ENCODE data around the gene POMGNT2.
A peak's percentile ranks its signal among the peaks of the same experiment; 100 is the strongest.

The POMGNT2 gene

DNA sequence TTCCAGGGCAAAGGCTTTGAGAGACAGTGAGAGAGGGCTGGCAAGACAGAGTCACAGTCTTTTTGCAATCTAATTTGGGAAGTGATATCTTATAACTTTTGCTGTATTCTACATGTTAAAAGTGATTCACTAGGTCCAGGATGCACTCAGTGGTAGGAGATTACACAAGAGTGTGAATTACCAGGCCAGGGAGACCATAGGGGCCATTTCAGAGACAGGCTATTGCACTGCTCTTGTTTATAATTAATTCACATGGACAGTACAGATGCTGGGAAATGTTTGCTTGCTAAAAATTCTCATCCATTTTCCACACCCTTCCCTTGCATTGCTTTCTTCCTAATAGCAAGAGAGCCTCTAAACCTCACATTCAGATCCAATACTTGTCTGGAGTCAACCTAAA is 22.6 kb upstream of the POMGNT2 start:
- Histone ChIP-seq H3K9me3 (ENCODE audit: control insufficient read depth, insufficient read depth, low read depth, low read length) (no peaks in the 10 kb centered on the region), H3K4me3 (ENCODE audit: low read depth, low read length) (no peak overlapping the region), H3K27ac (ENCODE audit: extremely low read depth, low read depth, low read length) (no peak overlapping the region), H3K36me3 (ENCODE audit: control insufficient read depth in 2 of 2, insufficient read depth in 1 of 2, low read length in 2 of 2) (no peaks in the 10 kb centered on the region), H3K4me1 (ENCODE audit: control insufficient read depth, insufficient read depth, low read length) (no peaks in the 10 kb centered on the region)
- ChIA-PET CTCF (interaction anchor here (0.6 kb wide), 1 partner anchor 198 kb away, joined by 4 read pairs; no protein-coding TSS in a partner anchor), POLR2A (no interaction called here)
- no peak for TF ChIP-seq RBAK (tag by site-specific recombination; IDR thresholded peaks at IDR 0.05)
- no peak for TF ChIP-seq GLI4 (tag by site-specific recombination; IDR thresholded peaks at IDR 0.05)

DNA sequence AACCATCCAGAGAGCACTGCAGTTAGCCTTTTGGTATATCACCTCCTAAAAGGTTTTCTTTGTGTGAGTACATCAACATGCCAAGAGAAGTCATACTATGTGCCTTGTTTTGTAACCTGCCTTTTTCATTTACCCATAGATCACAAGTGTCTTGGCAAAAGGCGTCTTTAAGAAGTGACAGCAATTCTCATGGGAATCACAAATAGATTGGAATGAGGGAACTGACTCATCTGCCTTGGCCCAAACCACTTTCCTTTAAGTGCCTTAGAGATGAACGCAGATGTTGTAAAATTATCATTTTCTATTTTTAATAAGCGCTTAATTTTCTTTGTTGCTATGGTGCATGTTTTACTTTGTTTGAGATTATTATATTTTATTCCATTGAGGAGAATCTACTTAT is 20.7 kb upstream of the POMGNT2 start:
- no peak for TF ChIP-seq EGR2 (tag by site-specific recombination; IDR thresholded peaks at IDR 0.05; ENCODE audit: low read depth)
- TF ChIP-seq GFI1B (tag by site-specific recombination; IDR thresholded peaks at IDR 0.05), result no peak
- TF ChIP-seq ZNF837 (tag by site-specific recombination; IDR thresholded peaks at IDR 0.05), result no peak
- no peak for TF ChIP-seq ZNF596 (tag by site-specific recombination; IDR thresholded peaks at IDR 0.05)
- TF ChIP-seq ZNF623 (tag by site-specific recombination; IDR thresholded peaks at IDR 0.05), result no peak
- TF ChIP-seq IKZF3 (tag by site-specific recombination; IDR thresholded peaks at IDR 0.05), result no peak
- TF ChIP-seq ZNF239 (tag by site-specific recombination; IDR thresholded peaks at IDR 0.05), result no peak
- no peak for TF ChIP-seq ZNF341 (tag by site-specific recombination; IDR thresholded peaks at IDR 0.05; ENCODE audit: low read depth)
- no peak for TF ChIP-seq ZNF324 (tag by site-specific recombination; IDR thresholded peaks at IDR 0.05)
- no peak for TF ChIP-seq ZNF146 (tag by site-specific recombination; IDR thresholded peaks at IDR 0.05)
- Histone ChIP-seq H3K4me3 (ENCODE audit: low read depth, low read length) (no peak overlapping the region), H3K36me3 (ENCODE audit: control insufficient read depth in 2 of 2, insufficient read depth in 1 of 2, low read length in 2 of 2) (no peaks in the 10 kb centered on the region), H3K27ac (ENCODE audit: extremely low read depth, low read depth, low read length) (no peak overlapping the region), H3K9me3 (ENCODE audit: control insufficient read depth, insufficient read depth, low read depth, low read length) (no peaks in the 10 kb centered on the region), H3K4me1 (ENCODE audit: control insufficient read depth, insufficient read depth, low read length) (no peaks in the 10 kb centered on the region)
- ChIA-PET POLR2A (no interaction called here), CTCF (interaction anchor here (0.6 kb wide), 1 partner anchor 33 kb away, joined by 3 read pairs; no protein-coding TSS in a partner anchor)

DNA sequence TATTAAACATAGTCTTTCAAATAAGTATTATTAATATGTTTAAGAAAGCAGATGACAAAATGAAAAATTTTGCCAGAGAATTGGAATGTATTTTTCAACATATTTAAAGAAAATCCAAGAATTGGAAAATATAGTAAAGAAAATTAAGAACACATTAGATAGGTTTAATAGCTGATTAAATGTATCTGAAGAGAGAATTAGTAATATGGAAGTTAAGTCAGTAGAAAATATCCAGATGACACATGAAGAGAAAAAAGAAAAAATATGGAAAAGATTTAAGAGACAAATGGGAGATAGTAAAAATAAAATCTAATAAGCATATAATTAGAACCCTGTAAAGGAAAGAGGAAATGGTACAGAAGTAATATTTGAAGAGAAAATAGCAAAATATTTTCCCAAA is 18.0 kb upstream of the POMGNT2 start:
- ChIA-PET POLR2A (no interaction called here), CTCF (no interaction called here)
- H3K4me3 ChIP-seq (ENCODE audit: low read depth, low read length), result no peak overlapping the region
- H3K4me1 ChIP-seq (ENCODE audit: control insufficient read depth, insufficient read depth, low read length), result no peaks in the 10 kb centered on the region
- no peaks in the 10 kb centered on the region for H3K9me3 ChIP-seq (ENCODE audit: control insufficient read depth, insufficient read depth, low read depth, low read length)
- no peaks in the 10 kb centered on the region for H3K36me3 ChIP-seq (ENCODE audit: control insufficient read depth in 2 of 2, insufficient read depth in 1 of 2, low read length in 2 of 2)
- TF ChIP-seq ZNF791 (tag by site-specific recombination; IDR thresholded peaks at IDR 0.05), result no peak
- TF ChIP-seq, protein P1, sequence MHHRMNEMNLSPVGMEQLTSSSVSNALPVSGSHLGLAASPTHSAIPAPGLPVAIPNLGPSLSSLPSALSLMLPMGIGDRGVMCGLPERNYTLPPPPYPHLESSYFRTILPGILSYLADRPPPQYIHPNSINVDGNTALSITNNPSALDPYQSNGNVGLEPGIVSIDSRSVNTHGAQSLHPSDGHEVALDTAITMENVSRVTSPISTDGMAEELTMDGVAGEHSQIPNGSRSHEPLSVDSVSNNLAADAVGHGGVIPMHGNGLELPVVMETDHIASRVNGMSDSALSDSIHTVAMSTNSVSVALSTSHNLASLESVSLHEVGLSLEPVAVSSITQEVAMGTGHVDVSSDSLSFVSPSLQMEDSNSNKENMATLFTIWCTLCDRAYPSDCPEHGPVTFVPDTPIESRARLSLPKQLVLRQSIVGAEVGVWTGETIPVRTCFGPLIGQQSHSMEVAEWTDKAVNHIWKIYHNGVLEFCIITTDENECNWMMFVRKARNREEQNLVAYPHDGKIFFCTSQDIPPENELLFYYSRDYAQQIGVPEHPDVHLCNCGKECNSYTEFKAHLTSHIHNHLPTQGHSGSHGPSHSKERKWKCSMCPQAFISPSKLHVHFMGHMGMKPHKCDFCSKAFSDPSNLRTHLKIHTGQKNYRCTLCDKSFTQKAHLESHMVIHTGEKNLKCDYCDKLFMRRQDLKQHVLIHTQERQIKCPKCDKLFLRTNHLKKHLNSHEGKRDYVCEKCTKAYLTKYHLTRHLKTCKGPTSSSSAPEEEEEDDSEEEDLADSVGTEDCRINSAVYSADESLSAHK (tag by site-specific recombination; IDR thresholded peaks at IDR 0.05), result no peak
- TF ChIP-seq, protein P2, sequence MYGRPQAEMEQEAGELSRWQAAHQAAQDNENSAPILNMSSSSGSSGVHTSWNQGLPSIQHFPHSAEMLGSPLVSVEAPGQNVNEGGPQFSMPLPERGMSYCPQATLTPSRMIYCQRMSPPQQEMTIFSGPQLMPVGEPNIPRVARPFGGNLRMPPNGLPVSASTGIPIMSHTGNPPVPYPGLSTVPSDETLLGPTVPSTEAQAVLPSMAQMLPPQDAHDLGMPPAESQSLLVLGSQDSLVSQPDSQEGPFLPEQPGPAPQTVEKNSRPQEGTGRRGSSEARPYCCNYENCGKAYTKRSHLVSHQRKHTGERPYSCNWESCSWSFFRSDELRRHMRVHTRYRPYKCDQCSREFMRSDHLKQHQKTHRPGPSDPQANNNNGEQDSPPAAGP (tag by site-specific recombination; IDR thresholded peaks at IDR 0.05), result no peak
- TF ChIP-seq SETDB1 (IDR thresholded peaks at IDR 0.05; ENCODE audit: insufficient read length, low read length), result peak; percentile 62
- no peak overlapping the region for H3K27ac ChIP-seq (ENCODE audit: extremely low read depth, low read depth, low read length)

DNA sequence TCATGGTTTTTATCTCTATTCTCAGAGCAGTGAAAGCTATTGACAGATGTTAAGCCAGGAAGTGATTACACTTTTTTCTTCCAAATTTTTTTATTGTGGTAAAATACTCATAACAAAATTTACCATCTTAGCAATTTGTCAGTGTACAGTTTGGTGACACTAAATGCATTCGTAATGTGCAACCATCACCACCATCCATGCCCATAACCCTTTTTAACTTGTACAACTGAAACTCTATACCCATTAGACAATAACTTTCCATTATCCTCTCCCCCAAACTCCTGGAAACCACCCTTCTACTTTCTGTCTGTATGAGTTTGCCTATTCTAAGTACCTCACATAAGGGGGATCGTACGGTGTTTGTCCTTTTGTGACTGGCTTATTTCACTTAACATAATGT is 15.1 kb upstream of the POMGNT2 start:
- Histone ChIP-seq H3K4me3 (ENCODE audit: low read depth, low read length) (no peak overlapping the region), H3K4me1 (ENCODE audit: control insufficient read depth, insufficient read depth, low read length) (no peaks in the 10 kb centered on the region), H3K9me3 (ENCODE audit: control insufficient read depth, insufficient read depth, low read depth, low read length) (no peaks in the 10 kb centered on the region), H3K27ac (ENCODE audit: extremely low read depth, low read depth, low read length) (no peak overlapping the region), H3K36me3 (ENCODE audit: control insufficient read depth in 2 of 2, insufficient read depth in 1 of 2, low read length in 2 of 2) (no peaks in the 10 kb centered on the region)
- CTCF ChIA-PET, result interaction anchor here (1.4 kb wide), 1 partner anchor 159 kb away, joined by 7 read pairs; no protein-coding TSS in a partner anchor
- TF ChIP-seq ZNF174 (tag by site-specific recombination; IDR thresholded peaks at IDR 0.05), result no peak
- POLR2A ChIA-PET, result no interaction called here
